ENCODE data around the gene ADCK1.

Gene ADCK1

DNA sequence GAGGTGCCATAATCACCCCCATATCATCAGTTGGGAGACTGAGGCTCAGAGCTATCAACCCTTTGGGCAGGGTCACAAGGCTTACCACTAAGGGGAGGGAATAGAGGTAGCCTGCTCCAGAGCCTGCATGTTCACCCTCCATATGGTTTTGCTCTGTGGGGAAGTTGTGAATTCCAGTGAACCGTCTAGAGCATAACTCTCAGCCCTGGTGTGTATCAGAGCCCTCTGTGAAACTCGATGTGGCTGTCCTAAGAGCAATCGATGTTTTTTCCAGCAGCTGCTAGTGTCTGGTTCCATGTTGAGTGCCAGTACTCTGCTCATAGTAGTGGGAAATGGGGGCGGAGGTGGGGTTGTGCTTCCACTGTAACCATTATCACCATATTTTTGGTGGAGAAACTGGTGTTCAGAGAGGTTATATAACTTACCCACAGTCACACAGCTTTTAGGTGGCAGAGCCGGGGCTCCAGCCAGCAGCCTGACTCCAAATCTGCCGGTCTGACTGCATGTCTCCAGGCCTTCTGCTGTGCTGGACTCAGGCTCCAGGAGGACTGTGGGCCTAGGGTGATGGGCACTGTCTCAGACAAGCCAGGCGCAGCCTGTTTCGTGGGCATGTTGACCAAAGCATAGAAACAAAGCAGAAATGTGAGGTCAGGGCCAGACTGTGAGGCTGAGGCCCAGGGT is 104.2 kb downstream of the ADCK1 start:
- TF ChIP-seq, protein P1, sequence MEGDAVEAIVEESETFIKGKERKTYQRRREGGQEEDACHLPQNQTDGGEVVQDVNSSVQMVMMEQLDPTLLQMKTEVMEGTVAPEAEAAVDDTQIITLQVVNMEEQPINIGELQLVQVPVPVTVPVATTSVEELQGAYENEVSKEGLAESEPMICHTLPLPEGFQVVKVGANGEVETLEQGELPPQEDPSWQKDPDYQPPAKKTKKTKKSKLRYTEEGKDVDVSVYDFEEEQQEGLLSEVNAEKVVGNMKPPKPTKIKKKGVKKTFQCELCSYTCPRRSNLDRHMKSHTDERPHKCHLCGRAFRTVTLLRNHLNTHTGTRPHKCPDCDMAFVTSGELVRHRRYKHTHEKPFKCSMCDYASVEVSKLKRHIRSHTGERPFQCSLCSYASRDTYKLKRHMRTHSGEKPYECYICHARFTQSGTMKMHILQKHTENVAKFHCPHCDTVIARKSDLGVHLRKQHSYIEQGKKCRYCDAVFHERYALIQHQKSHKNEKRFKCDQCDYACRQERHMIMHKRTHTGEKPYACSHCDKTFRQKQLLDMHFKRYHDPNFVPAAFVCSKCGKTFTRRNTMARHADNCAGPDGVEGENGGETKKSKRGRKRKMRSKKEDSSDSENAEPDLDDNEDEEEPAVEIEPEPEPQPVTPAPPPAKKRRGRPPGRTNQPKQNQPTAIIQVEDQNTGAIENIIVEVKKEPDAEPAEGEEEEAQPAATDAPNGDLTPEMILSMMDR (IDR thresholded peaks at IDR 0.05; ENCODE audit: low read depth, low read length), result no peak
- no peak for DNase-seq (ENCODE audit: extremely low read depth, low read depth)

- TF ChIP-seq, protein P1 (IDR thresholded peaks at IDR 0.05; ENCODE audit: low read depth, low read length), result no peak
- DNase-seq (ENCODE audit: extremely low read depth, low read depth), result no peak
Measured at GRCh38 chr14:77906446-77906845, 106.5 kb downstream of the ADCK1 start.

GRCh38 chr14:77908847-77909246 is 108.9 kb downstream of the ADCK1 start:
- DNase-seq (ENCODE audit: extremely low read depth, low read depth), result no peak
- TF ChIP-seq, protein P1 (IDR thresholded peaks at IDR 0.05; ENCODE audit: low read depth, low read length), result no peak

DNA sequence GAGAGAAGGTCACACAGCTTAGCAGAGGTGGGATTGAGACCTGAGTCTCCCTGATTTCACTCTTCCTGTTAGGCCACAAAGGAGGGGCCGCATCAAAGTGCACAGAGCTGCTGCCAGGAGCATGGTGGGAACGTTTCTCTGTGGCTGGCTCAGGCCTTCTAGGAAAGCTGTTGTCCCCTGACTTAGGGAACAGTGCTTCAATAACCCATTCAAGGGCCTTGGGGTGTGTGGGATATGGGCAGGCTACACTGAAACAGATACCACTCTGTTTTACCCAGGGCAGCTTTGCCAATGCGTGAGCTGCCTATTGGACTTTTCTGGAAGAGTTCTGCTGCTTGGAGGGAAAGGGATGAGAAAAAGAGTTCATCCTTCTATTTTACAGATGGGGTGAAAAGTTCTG is 110.0 kb downstream of the ADCK1 start:
- DNase-seq (ENCODE audit: extremely low read depth, low read depth), result no peak
- TF ChIP-seq, protein P1 (IDR thresholded peaks at IDR 0.05; ENCODE audit: low read depth, low read length), result no peak

DNA sequence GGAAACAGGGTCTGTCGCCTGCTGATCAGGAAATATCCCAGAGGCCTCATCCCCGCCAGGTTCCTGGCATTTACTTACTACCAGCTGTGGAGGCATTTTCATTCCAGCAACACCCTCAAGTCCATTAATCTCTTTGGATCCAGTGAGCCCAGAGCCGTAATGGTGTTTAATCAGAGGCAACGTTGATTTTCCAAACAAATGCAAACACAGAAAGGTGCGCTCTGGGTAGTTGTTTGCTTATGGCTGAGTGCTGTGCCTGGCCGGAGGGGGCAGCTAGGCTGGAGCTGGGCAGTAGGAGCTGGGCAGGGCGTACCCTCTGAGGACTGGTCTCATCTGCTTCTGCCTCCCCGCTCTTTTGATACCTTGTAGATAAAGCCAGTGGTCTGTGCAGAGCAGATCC is 110.6 kb downstream of the ADCK1 start:
- TF ChIP-seq, protein P1 (IDR thresholded peaks at IDR 0.05; ENCODE audit: low read depth, low read length), result no peak
- DNase-seq (ENCODE audit: extremely low read depth, low read depth), result no peak

- TF ChIP-seq, protein P1 (IDR thresholded peaks at IDR 0.05; ENCODE audit: low read depth, low read length), result no peak
- no peak for DNase-seq (ENCODE audit: extremely low read depth, low read depth)
Measured at GRCh38 chr14:77911356-77911755, 111.4 kb downstream of the ADCK1 start.

GRCh38 chr14:77912754-77913556 is 113.0 kb downstream of the ADCK1 start:
- no peak for DNase-seq (ENCODE audit: extremely low read depth, low read depth)
- TF ChIP-seq, protein P1 (IDR thresholded peaks at IDR 0.05; ENCODE audit: low read depth, low read length), result no peak

Measured in AG09319 (cell line).